ENCODE results near the gene PPM1E.

The PPM1E gene

DNA sequence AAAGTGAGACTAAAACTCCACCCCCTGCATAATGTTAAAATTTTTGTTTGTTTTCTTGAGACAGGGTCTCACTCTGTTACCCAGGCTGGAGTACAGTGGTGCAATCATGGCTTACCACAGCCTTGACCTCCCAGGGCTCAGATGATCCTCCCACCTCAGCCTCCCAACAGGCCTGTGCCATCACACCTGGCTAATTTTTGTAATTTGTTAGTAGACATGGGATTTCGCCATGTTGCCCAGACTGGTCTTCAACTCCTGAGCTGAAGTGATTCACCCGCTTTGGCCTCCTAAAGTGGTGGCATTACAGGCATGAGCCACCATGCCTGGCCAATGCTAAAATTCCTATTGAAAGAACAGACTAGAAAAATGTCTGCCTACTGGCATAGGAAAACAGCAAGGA is 247.2 kb downstream of the PPM1E start:
- ATAC-seq (replicated peaks): no peak
- Mint-ChIP-seq H3K9me3 (no peaks in the 10 kb centered on the region), H3K36me3 (ENCODE audit: insufficient read depth) (peaks cover 16% of the 10 kb centered on the region), H3K27ac (peak overlapping the region in 1 of 2 donors; percentile 66), H3K4me3 (no peak overlapping the region), H3K27me3 (no peaks in the 10 kb centered on the region), H3K4me1 (ENCODE audit: low read depth in 2 of 2) (peaks cover 5 to 7% of the 10 kb centered on the region in 2 donors)
- DNase-seq: no peak

GRCh38 chr17:59003860-59004259 is 248.2 kb downstream of the PPM1E start:
- Mint-ChIP-seq H3K36me3 (ENCODE audit: insufficient read depth) (peaks cover 12% of the 10 kb centered on the region), H3K4me1 (ENCODE audit: low read depth in 2 of 2) (peaks cover 5 to 7% of the 10 kb centered on the region in 2 donors), H3K4me3 (no peak overlapping the region), H3K27me3 (no peaks in the 10 kb centered on the region), H3K27ac (no peak overlapping the region), H3K9me3 (no peaks in the 10 kb centered on the region)
- DNase-seq: no peak
- ATAC-seq (replicated peaks): no peak

DNA sequence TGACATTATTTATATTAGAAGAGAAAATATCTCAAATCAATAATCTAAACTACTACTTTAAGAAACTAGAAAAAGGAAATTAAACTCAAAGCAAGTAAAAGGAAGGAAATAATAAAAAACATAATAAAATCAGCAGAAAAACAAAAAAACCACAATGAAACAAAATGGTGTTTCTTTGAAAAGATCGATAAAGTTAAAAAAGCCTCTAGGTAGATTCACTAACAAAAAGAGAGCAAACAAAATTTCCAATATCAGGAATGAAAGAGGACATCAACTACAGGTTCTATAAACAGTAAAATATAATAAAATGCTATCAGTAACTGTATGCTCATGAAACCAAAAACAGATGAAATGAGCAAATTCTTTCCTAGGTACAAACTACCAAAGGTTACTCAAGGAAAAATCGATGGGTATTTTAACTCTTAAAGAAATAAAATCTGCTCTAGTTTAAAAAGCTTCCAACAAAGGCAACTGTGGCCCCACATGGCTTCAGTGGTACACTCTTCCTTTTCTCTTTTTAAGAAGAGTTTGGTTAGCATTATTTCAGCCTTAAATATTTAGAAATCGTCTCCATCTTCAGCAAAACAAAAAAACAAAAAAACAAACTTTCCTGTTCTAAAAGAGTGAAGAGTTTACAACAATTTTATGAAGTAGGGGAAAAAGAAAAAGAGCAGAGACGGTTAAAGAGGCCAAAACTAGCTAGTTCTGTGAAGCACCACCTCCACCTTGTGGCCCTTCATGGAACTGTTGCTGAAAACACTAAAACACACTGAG is 248.9 kb downstream of the PPM1E start:
- Mint-ChIP-seq H3K4me3 (no peak overlapping the region), H3K27ac (peak overlapping the region; percentile 68 to 69), H3K27me3 (no peaks in the 10 kb centered on the region), H3K36me3 (ENCODE audit: insufficient read depth) (peaks cover 11% of the 10 kb centered on the region), H3K4me1 (ENCODE audit: low read depth in 2 of 2) (peaks cover 5 to 7% of the 10 kb centered on the region in 2 donors), H3K9me3 (no peaks in the 10 kb centered on the region)
- ATAC-seq (replicated peaks) (peak; percentile 54), DNase-seq (peak; percentile 65 to 74 (median 68))

GRCh38 chr17:59007995-59008394 is 252.3 kb downstream of the PPM1E start:
- peaks cover 11% of the 10 kb centered on the region for H3K36me3 Mint-ChIP-seq (ENCODE audit: insufficient read depth)
- H3K9me3 Mint-ChIP-seq: no peaks in the 10 kb centered on the region
- no peak for DNase-seq
- no peak overlapping the region for H3K4me3 Mint-ChIP-seq
- no peaks in the 10 kb centered on the region for H3K27me3 Mint-ChIP-seq
- no peak overlapping the region for H3K27ac Mint-ChIP-seq
- H3K4me1 Mint-ChIP-seq (ENCODE audit: low read depth in 2 of 2): no peaks in the 10 kb centered on the region
- ATAC-seq (replicated peaks): no peak

- Mint-ChIP-seq H3K27me3 (no peaks in the 10 kb centered on the region), H3K27ac (no peak overlapping the region), H3K36me3 (ENCODE audit: insufficient read depth) (peaks cover 16% of the 10 kb centered on the region), H3K4me1 (ENCODE audit: low read depth in 2 of 2) (no peaks in the 10 kb centered on the region), H3K4me3 (no peak overlapping the region), H3K9me3 (no peaks in the 10 kb centered on the region)
- no peak for DNase-seq
- no peak for ATAC-seq (replicated peaks)
These were observed 253.1 kb downstream of the PPM1E start for GRCh38 chr17:59008737-59009136.

DNA sequence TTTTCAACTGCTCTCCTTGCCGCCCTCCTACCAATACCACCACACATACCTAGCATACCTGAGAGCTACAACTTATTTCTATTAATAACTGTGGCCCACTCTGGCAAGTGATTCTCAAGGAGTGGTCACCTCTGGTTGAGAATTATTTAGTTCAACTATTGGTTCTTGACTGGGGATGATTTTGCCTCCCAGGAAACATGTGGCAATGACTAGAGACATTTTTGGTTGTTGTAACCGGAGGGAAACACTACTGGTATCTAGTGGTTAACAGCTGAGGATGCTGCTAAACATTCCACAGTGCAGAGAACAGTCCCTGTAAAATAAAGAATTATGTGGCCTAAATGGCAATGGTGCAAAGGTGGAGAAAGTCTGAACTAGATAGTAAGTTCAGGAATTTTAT is 254.4 kb downstream of the PPM1E start:
- H3K9me3 Mint-ChIP-seq: no peaks in the 10 kb centered on the region
- ATAC-seq (replicated peaks): no peak
- DNase-seq: no peak
- peaks cover 26% of the 10 kb centered on the region for H3K36me3 Mint-ChIP-seq (ENCODE audit: insufficient read depth)
- H3K27ac Mint-ChIP-seq: peak overlapping the region in 1 of 2 donors; percentile 2
- H3K27me3 Mint-ChIP-seq: no peaks in the 10 kb centered on the region
- H3K4me3 Mint-ChIP-seq: no peak overlapping the region
- H3K4me1 Mint-ChIP-seq (ENCODE audit: low read depth in 2 of 2): no peaks in the 10 kb centered on the region

DNA sequence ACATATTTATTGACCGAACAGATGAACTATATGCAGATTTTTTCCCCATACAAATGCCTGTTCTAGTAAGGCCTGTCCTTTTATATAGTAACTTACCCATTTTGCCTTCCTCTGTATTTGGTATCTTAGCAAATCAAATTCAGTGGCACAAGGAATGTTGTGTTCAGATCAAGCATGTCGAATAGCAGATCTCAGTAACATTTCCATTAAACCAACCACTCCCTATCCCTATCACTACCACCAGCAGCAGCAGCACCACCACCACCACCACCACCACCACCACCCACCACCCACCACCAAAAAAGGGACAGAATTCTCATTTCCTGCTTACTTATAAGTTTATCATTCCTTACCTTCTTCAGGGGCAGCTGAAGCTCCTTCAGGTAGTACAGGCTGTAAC is 256.3 kb downstream of the PPM1E start:
- Mint-ChIP-seq H3K9me3 (no peaks in the 10 kb centered on the region), H3K4me1 (ENCODE audit: low read depth in 2 of 2) (no peaks in the 10 kb centered on the region), H3K27ac (no peak overlapping the region), H3K27me3 (no peaks in the 10 kb centered on the region), H3K36me3 (ENCODE audit: insufficient read depth) (peaks cover 44% of the 10 kb centered on the region), H3K4me3 (no peak overlapping the region)
- DNase-seq (no peak), ATAC-seq (replicated peaks) (no peak)

DNA sequence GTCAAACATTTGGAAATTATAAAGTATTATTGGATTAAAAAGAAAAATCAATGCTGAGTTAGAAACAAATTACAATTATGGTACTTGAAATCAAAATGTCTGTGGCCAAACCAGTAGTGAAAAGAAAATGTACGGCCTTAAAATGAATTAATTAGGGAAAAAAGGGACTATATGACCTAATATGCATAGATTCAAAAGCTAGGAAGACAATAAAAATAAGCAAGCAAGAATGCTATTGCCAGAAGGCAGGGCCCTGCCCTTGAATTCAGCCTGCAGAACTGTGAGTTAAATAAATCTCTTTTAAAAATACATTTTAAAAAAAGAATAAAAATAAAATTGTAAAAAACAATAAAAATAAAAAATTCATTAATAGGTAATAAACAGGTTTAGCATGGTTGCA is 262.4 kb downstream of the PPM1E start:
- DNase-seq (no peak), ATAC-seq (replicated peaks) (no peak)
- Mint-ChIP-seq H3K27ac (peak overlapping the region; percentile 35 to 46), H3K4me3 (no peak overlapping the region), H3K36me3 (ENCODE audit: insufficient read depth) (peaks cover 43% of the 10 kb centered on the region), H3K9me3 (no peaks in the 10 kb centered on the region), H3K27me3 (no peaks in the 10 kb centered on the region), H3K4me1 (ENCODE audit: low read depth in 2 of 2) (no peaks in the 10 kb centered on the region)

GRCh38 chr17:59024916-59025315 is 269.3 kb downstream of the PPM1E start:
- no peak overlapping the region for H3K27ac Mint-ChIP-seq
- peaks cover 0 to 12% of the 10 kb centered on the region in 2 donors for H3K4me1 Mint-ChIP-seq (ENCODE audit: low read depth in 2 of 2)
- peaks cover 12% of the 10 kb centered on the region for H3K36me3 Mint-ChIP-seq (ENCODE audit: insufficient read depth)
- H3K27me3 Mint-ChIP-seq: no peaks in the 10 kb centered on the region
- no peak overlapping the region for H3K4me3 Mint-ChIP-seq
- H3K9me3 Mint-ChIP-seq: no peaks in the 10 kb centered on the region
- DNase-seq (no peak), ATAC-seq (replicated peaks) (no peak)

DNA sequence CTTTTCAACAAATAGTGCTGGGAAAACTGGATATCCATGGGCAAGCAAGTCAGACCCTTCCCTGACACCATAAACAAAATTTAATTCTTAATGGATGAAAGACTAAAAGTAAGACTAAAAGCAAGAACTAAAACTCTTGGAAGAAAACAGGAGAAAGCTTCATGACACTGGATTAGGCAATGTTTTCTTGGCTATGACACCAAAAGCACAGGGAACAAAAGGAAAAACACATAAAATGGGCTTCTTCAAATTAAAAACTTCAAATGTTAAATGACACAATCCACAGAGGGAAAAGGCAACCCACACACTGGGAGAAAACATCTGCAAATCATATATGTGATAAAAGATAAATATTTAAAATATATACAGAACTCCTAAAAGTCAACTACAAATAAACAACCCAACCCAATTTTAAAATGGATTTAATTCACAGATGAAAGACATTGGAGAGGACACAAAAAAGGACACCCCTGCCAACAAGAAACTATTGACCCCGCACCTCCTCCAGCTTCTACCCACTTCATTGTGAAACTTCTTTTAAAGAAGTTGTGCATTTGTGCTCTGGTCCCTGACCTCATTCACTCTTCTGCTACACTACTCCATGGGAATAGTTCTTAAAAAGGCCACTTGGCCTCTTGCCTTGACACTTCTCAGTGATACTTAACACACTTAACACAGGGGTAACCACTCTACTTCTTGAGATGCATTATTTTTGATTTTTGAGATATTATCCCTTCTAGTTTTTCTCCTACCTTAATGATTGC is 270.7 kb downstream of the PPM1E start:
- no peak for ATAC-seq (replicated peaks)
- no peak for DNase-seq
- Mint-ChIP-seq H3K27ac (peak overlapping the region; percentile 6 to 82), H3K4me3 (no peak overlapping the region), H3K4me1 (ENCODE audit: low read depth in 2 of 2) (peaks cover 0 to 12% of the 10 kb centered on the region in 2 donors), H3K36me3 (ENCODE audit: insufficient read depth) (peaks cover 13% of the 10 kb centered on the region), H3K27me3 (no peaks in the 10 kb centered on the region), H3K9me3 (no peaks in the 10 kb centered on the region)

- Mint-ChIP-seq H3K4me3 (no peak overlapping the region), H3K9me3 (no peaks in the 10 kb centered on the region), H3K27ac (peak overlapping the region in 1 of 2 donors; percentile 82), H3K36me3 (ENCODE audit: insufficient read depth) (peaks cover 23% of the 10 kb centered on the region), H3K4me1 (ENCODE audit: low read depth in 2 of 2) (peaks cover 0 to 12% of the 10 kb centered on the region in 2 donors), H3K27me3 (no peaks in the 10 kb centered on the region)
- ATAC-seq (replicated peaks) (no peak), DNase-seq (no peak)
These were observed 272.1 kb downstream of the PPM1E start for GRCh38 chr17:59027750-59028149.

DNA sequence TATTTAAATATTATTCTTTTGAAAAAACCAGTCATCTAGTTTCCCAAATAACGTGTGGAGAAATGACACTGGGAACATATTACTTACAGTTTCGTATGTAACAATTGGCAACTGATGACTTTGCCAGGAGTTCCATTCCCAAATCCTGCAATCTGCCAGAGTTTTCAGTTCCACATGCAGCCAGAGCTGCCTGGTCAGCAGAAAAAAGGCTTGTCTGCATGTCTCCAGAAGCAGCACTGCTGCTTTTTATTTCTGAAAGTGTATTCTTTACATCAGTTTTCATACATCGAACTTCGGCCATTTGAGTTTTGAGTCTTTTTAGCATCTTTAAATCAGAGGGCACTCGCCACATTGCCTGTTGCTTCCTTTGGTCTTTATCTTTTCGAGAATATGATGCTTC is 272.7 kb downstream of the PPM1E start:
- peaks cover 23% of the 10 kb centered on the region for H3K36me3 Mint-ChIP-seq (ENCODE audit: insufficient read depth)

DNA sequence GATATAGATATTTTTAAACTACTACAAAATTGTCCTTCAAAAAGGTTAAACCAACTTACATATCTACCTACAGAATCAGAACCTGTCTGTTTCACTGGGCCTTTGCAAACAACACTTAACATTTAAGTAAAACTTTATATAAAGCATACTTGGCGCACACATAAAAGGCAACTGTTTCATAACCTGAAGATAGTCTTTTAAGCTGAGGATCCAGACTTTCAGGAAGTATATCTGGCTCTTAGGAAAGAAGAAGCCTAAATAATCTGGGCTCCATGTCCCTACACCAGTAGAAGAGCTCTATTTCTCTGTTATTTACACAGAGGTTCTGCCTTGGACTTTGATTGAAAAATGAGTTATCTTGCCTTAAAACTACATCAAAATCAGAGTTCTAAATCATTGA is 275.2 kb downstream of the PPM1E start:
- no peak for DNase-seq
- Mint-ChIP-seq H3K9me3 (no peaks in the 10 kb centered on the region), H3K4me3 (no peak overlapping the region), H3K27ac (peak overlapping the region in 1 of 2 donors; percentile 29), H3K4me1 (ENCODE audit: low read depth in 2 of 2) (peaks cover 0 to 12% of the 10 kb centered on the region in 2 donors), H3K36me3 (ENCODE audit: insufficient read depth) (peaks cover 24% of the 10 kb centered on the region), H3K27me3 (no peaks in the 10 kb centered on the region)
- no peak for ATAC-seq (replicated peaks)

More for the DNA sequence above, 272.7 kb downstream of the PPM1E start:
- Mint-ChIP-seq H3K4me1 (ENCODE audit: low read depth in 2 of 2) (peaks cover 0 to 12% of the 10 kb centered on the region in 2 donors), H3K27ac (peak overlapping the region in 1 of 2 donors; percentile 82), H3K9me3 (no peaks in the 10 kb centered on the region), H3K27me3 (no peaks in the 10 kb centered on the region), H3K4me3 (no peak overlapping the region)
- ATAC-seq (replicated peaks): no peak
- no peak for DNase-seq

All from effector memory CD8-positive, alpha-beta T cell (primary cell).